Panc1 (cell line): Measurements from ENCODE around the gene GFRA3.

ENCODE experiments used
- CTCF ChIP-seq: fragments of 450-650 bp; IDR thresholded peaks from 2 replicates; pipeline ENCODE4 v1.5.1; 2017; ENCODE audit warnings: mild to moderate bottlenecking
- POLR2AphosphoS5 ChIP-seq: IDR thresholded peaks from 2 replicates; pipeline ENCODE4 v1.6.1; 2012; ENCODE audit warnings: mild to moderate bottlenecking, low read depth, low read length, moderate library complexity
- SIN3A ChIP-seq: IDR thresholded peaks from 2 replicates; pipeline ENCODE4 v1.6.1; 2012; ENCODE audit warnings: low read depth, mild to moderate bottlenecking, low read length, moderate library complexity, borderline replicate concordance; ENCODE audit not compliant: insufficient read depth
- TCF7L2 ChIP-seq: IDR thresholded peaks from 2 replicates; pipeline ENCODE4 v1.6.1; 2011; ENCODE audit warnings: mild to moderate bottlenecking, low read depth, low read length, inconsistent platforms

- TF ChIP-seq CTCF = no peak
- TF ChIP-seq TCF7L2 = no peak
- TF ChIP-seq POLR2AphosphoS5 = no peak
- TF ChIP-seq SIN3A = no peak
Observed at GRCh38 chr5:138289296-138289695, 14.9 kb upstream of the GFRA3 start.
